Smooth muscle cell (in vitro differentiated cells): ENCODE results near the gene S1PR4. TPM values are rescaled to one million over a fixed set of nuclear protein-coding genes. Genes with fewer than 3 reads are reported as not detected.

ENCODE experiments used
- DNase-seq: peaks from one replicate; lab custom pipeline; 2025; ENCODE audit not compliant: unreplicated experiment; lab: John Stamatoyannopoulos, UW
- H2AFZ ChIP-seq: fragments of 200-600 bp; sonication (generic); 2 replicates; pipeline ENCODE4 v1.6.0; 2016; ENCODE audit warnings: antibody characterized with exemption, low read depth, mild to moderate bottlenecking
- H3F3A ChIP-seq: fragments of 200-600 bp; sonication (generic); 2 replicates; pipeline ENCODE4 v1.6.0; 2017; ENCODE audit warnings: antibody characterized with exemption, low read depth
- H3K27ac ChIP-seq: fragments of 200-600 bp; sonication (generic); 2 replicates; pipeline ENCODE4 v1.5.1; 2016; ENCODE audit warnings: low read depth, mild to moderate bottlenecking
- H3K27me3 ChIP-seq: fragments of 200-600 bp; sonication (generic); 2 replicates; pipeline ENCODE4 v1.6.1; 2016; ENCODE audit warnings: low read depth, mild to moderate bottlenecking
- H3K36me3 ChIP-seq: fragments of 200-600 bp; sonication (generic); 2 replicates; pipeline ENCODE4 v1.5.1; 2016; ENCODE audit warnings: low read depth
- H3K4me1 ChIP-seq: fragments of 200-600 bp; sonication (generic); 2 replicates; pipeline ENCODE4 v1.5.1; 2016; ENCODE audit warnings: low read depth
- H3K4me2 ChIP-seq: fragments of 200-600 bp; sonication (generic); 2 replicates; pipeline ENCODE4 v1.6.0; 2016; ENCODE audit warnings: mild to moderate bottlenecking
- H3K4me3 ChIP-seq: fragments of 200-600 bp; sonication (generic); 2 replicates; pipeline ENCODE4 v1.5.1; 2016; ENCODE audit warnings: mild to moderate bottlenecking
- H3K79me2 ChIP-seq: fragments of 200-600 bp; sonication (generic); 2 replicates; pipeline ENCODE4 v1.6.0; 2016; ENCODE audit warnings: low read depth, mild to moderate bottlenecking
- H3K9ac ChIP-seq: fragments of 200-600 bp; sonication (generic); 2 replicates; pipeline ENCODE4 v1.6.0; 2016; ENCODE audit warnings: low read depth
- H3K9me3 ChIP-seq: fragments of 200-600 bp; sonication (generic); replicated peaks from 2 replicates; pipeline ENCODE4 v1.5.1; 2016; ENCODE audit warnings: low read depth
- H4K20me1 ChIP-seq: fragments of 200-600 bp; sonication (generic); 2 replicates; pipeline ENCODE4 v1.6.0; 2016; ENCODE audit warnings: low read depth
- CTCF ChIP-seq: fragments of 200-600 bp; sonication (generic); IDR thresholded peaks from 2 replicates; pipeline ENCODE4 v1.5.1; 2017; ENCODE audit warnings: borderline replicate concordance, mild to moderate bottlenecking, antibody characterized with exemption; ENCODE audit not compliant: insufficient read depth, poor library complexity, severe bottlenecking
- WGBS: methylation state at CpG from one replicate; pipeline ENCODE4 v1.1.7; 2016; ENCODE audit warnings: low lambda C conversion rate; 5-methylcytosine and 5-hydroxymethylcytosine counted together
- polyA plus RNA-seq: library from polyadenylated mRNA; unstranded; fragments of >200 nt; fragmentation: Nextera tagmentation; extraction: Ambion mirVana; gene quantifications from 2 replicates; pipeline ENCODE4 v1.2.1, GENCODE V29; 2016
- total RNA-seq: library from RNA; depleted of rRNA; stranded (reverse); fragments of >200 nt; gene quantifications from 2 replicates; pipeline ENCODE4 v1.2.3, GENCODE V29; 2014

Gene S1PR4
- total and polyA plus RNA-seq, 2 experiments from 2014 or later, result not detected

GRCh38 chr19:3196933-3197205 is 18.3 kb downstream of the S1PR4 start:
- no peak overlapping the region for H2AFZ ChIP-seq
- no peak for DNase-seq
- H4K20me1 ChIP-seq, result no peaks in the 10 kb centered on the region
- H3K27me3 ChIP-seq, result no peaks in the 10 kb centered on the region
- no peak overlapping the region for H3K4me3 ChIP-seq
- peaks cover 1% of the 10 kb centered on the region for H3K79me2 ChIP-seq
- no peak overlapping the region for H3K9ac ChIP-seq
- 100% methylated on average over 14 of the region's 14 CpGs for WGBS
- no peaks in the 10 kb centered on the region for H3K9me3 ChIP-seq
- no peak overlapping the region for H3K4me2 ChIP-seq
- no peaks in the 10 kb centered on the region for H3K36me3 ChIP-seq
- no peak overlapping the region for H3K27ac ChIP-seq
- no peaks in the 10 kb centered on the region for H3K4me1 ChIP-seq
- TF ChIP-seq CTCF, result no peak
- H3F3A ChIP-seq, result no peaks in the 10 kb centered on the region

- Histone ChIP-seq H3K4me3 (no peak overlapping the region), H3K9ac (no peak overlapping the region), H3K36me3 (no peaks in the 10 kb centered on the region), H3K27me3 (no peaks in the 10 kb centered on the region), H3K79me2 (no peaks in the 10 kb centered on the region), H4K20me1 (no peaks in the 10 kb centered on the region), H3K9me3 (no peaks in the 10 kb centered on the region), H3K4me2 (no peak overlapping the region), H3F3A (no peaks in the 10 kb centered on the region), H2AFZ (no peak overlapping the region), H3K4me1 (no peaks in the 10 kb centered on the region), H3K27ac (no peak overlapping the region)
- WGBS, result 96% methylated on average over 39 of the region's 43 CpGs
- DNase-seq, result no peak
- TF ChIP-seq CTCF, result no peak
These were observed 20.5 kb downstream of the S1PR4 start for GRCh38 chr19:3198901-3199700.

- H3K4me1 ChIP-seq, result no peaks in the 10 kb centered on the region
- no peak for TF ChIP-seq CTCF
- no peaks in the 10 kb centered on the region for H3F3A ChIP-seq
- H3K4me2 ChIP-seq, result no peak overlapping the region
- H3K27me3 ChIP-seq, result no peaks in the 10 kb centered on the region
- no peak overlapping the region for H3K4me3 ChIP-seq
- H3K9ac ChIP-seq, result no peak overlapping the region
- H3K27ac ChIP-seq, result no peak overlapping the region
- no peaks in the 10 kb centered on the region for H3K9me3 ChIP-seq
- H4K20me1 ChIP-seq, result no peaks in the 10 kb centered on the region
- no peaks in the 10 kb centered on the region for H3K79me2 ChIP-seq
- no peak for DNase-seq
- no peaks in the 10 kb centered on the region for H3K36me3 ChIP-seq
- H2AFZ ChIP-seq, result no peak overlapping the region
- 98% methylated on average over 39 of the region's 39 CpGs for WGBS
These were observed 22.6 kb downstream of the S1PR4 start for GRCh38 chr19:3201072-3201700.

- H3K4me2 ChIP-seq, result no peak overlapping the region
- no peak overlapping the region for H3K27ac ChIP-seq
- H3K9me3 ChIP-seq, result no peaks in the 10 kb centered on the region
- no peak overlapping the region for H3K9ac ChIP-seq
- H3K79me2 ChIP-seq, result no peaks in the 10 kb centered on the region
- H2AFZ ChIP-seq, result no peak overlapping the region
- no peaks in the 10 kb centered on the region for H3K27me3 ChIP-seq
- H3F3A ChIP-seq, result no peaks in the 10 kb centered on the region
- H3K4me1 ChIP-seq, result no peaks in the 10 kb centered on the region
- WGBS, result 98% methylated on average over 14 of the region's 14 CpGs
- DNase-seq, result no peak
- no peak overlapping the region for H3K4me3 ChIP-seq
- no peaks in the 10 kb centered on the region for H3K36me3 ChIP-seq
- TF ChIP-seq CTCF, result no peak
- no peaks in the 10 kb centered on the region for H4K20me1 ChIP-seq
These were observed 23.3 kb downstream of the S1PR4 start for GRCh38 chr19:3201911-3202310.
